NOMO-1 treated with dmso at 0.1 percent for 144 hours (cell line): ENCODE measurements around the gene RNF123.

Experiments used
- DNase-seq: peaks from one replicate; lab custom pipeline; 2025; ENCODE audit not compliant: unreplicated experiment; lab: John Stamatoyannopoulos, UW

Gene RNF123

GRCh38 chr3:49689046-49689907 is at the start of gene RNF123, which contains the start of gene MST1:
Gene RNF123 (plus strand): TSS chr3:49689557. CDS start chr3:49691166, 1,609 bp downstream.
Gene MST1 (minus strand): TSS chr3:49689474. CDS start chr3:49688691, 783 bp downstream.
- DNase-seq: no peak

- DNase-seq: no peak
Observed at GRCh38 chr3:49641292-49641691, 48.1 kb upstream of the RNF123 start.

- no peak for DNase-seq
Observed at GRCh38 chr3:49641921-49642707, 47.2 kb upstream of the RNF123 start.

- no peak for DNase-seq
Observed at GRCh38 chr3:49642708-49643145, 46.6 kb upstream of the RNF123 start.

- no peak for DNase-seq
Observed at GRCh38 chr3:49644684-49645083, 44.7 kb upstream of the RNF123 start.

- no peak for DNase-seq
Observed at GRCh38 chr3:49646236-49646635, 43.1 kb upstream of the RNF123 start.

GRCh38 chr3:49647741-49648140 is 41.6 kb upstream of the RNF123 start:
- DNase-seq: no peak

- DNase-seq: no peak
Observed at GRCh38 chr3:49648354-49649019, 40.9 kb upstream of the RNF123 start.

GRCh38 chr3:49649576-49649975 is 39.8 kb upstream of the RNF123 start:
- no peak for DNase-seq

GRCh38 chr3:49650177-49650576 is 39.2 kb upstream of the RNF123 start:
- no peak for DNase-seq

- DNase-seq: no peak
Observed at GRCh38 chr3:49650637-49651036, 38.7 kb upstream of the RNF123 start.

- no peak for DNase-seq
Observed at GRCh38 chr3:49652218-49652902, 37.0 kb upstream of the RNF123 start.

- no peak for DNase-seq
Observed at GRCh38 chr3:49652903-49653415, 36.4 kb upstream of the RNF123 start.

- no peak for DNase-seq
Observed at GRCh38 chr3:49653621-49654020, 35.7 kb upstream of the RNF123 start.

- DNase-seq: no peak
Observed at GRCh38 chr3:49654176-49654825, 35.1 kb upstream of the RNF123 start.

GRCh38 chr3:49654955-49655556 is 34.3 kb upstream of the RNF123 start:
- DNase-seq: no peak

GRCh38 chr3:49655731-49656285 is 33.5 kb upstream of the RNF123 start:
- DNase-seq: no peak

GRCh38 chr3:49656541-49657112 is 32.7 kb upstream of the RNF123 start:
- DNase-seq: no peak
